GM21576 (cell line): Measurements from ENCODE around the gene CD44.

Experiments
- ATAC-seq: cut with Tn5 transposase; IDR thresholded peaks from one replicate; pipeline ENCODE4 v1.9.1; 2021; ENCODE audit warnings: mild to moderate bottlenecking, moderate library complexity; ENCODE audit not compliant: unreplicated experiment

Gene CD44

DNA sequence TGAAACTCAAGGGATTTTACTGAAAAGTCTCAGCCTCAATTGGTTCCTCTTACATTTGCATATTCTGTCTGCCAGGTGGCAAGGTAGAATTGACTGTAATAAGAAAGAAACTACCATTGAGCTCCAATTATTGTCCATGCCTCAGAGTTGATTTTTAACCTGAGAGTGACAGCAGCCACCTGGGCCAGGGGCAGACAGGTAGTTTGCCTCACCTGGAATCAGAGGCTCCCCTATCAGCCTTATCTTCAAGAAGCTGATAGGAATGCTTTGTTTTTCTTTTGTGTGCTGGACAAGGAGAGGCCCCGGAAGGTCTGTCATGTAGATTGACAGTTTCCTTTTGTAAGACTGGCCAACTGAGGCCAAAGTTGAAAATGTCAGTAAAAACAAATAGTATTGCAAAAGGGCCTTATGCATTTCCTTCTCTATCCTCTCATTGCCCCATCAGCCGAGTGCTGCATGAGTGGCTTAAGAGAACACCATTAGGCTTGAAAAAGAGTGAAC is 34.1 kb downstream of the CD44 start:
- peak; percentile 57 for ATAC-seq

DNA sequence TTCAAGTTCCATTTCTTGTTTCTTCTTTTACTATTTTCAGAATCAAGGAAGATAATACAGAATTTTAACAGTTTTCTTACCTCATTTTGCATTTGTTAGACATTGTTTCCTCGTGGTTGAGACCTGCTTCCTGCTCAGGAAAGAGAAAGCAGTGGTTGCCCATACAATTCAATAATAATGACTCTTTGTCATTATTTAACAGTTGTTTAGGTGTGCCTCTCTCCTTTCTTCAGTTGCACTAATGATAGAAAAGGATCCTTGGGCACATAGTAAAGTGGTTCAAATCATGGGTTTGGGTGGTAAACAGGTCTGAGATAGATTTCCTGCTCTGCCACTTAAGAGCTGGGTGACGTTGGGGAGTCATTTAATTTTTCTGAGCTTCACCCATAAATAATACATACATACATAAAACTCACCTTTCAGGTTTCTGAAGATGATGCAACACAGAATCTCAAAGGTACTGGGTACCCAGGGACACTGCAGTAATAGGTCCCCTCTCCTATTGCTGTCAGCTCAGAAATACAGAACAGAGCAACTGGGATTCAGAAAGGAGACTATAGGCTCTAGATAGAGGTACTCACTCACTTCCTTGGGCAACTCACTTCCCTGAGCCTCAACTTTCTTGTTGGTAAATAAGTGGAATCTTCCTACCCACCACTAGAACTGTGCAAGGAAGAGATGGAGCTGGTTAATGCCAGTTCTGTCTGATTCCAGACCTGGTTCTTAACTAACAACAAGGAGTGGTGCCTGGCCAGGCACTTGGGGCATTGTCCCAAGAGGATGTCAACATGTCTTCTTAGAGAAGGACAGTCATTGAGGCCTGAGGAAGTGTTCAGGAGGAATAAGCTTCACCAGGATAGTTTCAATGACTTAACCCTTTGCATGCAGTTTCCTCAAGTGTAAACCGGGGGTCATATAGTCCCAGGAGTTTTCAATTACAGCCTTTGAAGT is 34.9 kb downstream of the CD44 start:
- no peak for ATAC-seq

DNA sequence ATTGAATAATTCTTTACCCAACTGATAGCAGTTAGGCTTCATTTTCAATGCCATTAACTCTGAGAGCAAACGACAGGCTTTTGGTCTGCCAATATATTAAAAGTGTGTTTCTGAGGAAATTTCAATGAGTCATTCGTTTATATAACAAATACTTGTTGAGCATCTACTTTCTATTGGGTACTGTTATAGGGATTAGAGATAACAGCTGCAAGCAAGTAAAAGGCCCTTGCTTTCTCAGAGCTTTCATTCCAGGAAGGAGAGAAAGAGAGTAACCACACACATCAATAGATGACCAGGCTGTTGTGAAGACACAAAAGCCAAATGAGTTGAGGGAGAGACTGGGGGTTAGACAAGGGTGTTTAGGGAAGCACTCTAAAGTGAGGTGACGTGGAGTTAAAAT is 35.7 kb downstream of the CD44 start:
- no peak for ATAC-seq

DNA sequence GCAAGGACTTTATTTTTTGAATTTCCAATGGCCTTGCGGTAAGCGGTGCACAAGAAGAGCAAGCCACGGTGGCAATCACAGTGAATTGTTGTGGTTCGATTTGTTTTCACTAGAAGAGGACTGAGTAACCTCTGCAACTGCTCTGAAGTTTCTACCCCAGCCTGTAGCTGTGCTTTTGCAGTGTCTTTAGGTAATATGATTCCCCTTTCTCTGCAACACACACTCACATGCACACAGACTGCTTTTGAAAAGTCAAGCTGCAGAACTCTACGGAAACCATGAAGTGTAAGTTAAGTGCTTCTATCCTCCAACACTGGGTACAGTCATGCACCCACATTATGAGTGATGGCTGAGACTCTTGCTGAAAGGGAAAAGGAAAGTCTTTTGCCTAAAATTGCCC is 38.4 kb downstream of the CD44 start:
- no peak for ATAC-seq

DNA sequence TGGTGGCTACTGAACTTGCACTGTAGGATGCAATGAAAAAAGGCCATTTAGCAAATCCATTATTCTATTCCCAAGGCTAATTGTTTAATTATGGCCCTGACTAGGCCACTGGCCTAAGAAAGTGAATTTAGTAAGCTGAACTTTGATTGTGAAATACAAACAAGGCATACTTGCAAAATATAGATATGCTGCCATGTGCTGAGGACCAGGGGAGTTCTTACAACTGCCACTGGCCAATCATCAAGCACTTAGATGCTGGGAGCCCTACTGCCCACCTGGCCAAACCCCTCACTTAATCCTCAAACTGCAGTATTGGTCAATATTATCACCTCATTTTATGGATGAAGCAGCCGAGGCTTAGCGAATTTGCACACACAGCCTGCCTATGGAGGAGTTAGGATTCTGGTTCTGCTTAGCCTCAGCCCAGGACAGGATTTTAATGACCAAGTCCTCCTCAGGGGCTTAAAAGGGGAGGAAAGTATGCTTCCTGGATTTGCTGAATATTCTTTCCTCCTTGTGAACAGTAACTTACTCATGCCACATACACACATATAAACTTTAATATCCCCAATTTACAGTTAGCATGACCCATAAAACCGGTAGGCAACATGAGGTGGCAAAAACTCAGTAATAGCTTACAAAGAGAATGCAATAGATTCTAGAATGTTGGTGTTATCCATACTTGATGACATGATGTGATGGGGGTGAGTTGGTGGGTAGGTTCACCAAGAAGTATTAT is 39.3 kb downstream of the CD44 start:
- no peak for ATAC-seq

DNA sequence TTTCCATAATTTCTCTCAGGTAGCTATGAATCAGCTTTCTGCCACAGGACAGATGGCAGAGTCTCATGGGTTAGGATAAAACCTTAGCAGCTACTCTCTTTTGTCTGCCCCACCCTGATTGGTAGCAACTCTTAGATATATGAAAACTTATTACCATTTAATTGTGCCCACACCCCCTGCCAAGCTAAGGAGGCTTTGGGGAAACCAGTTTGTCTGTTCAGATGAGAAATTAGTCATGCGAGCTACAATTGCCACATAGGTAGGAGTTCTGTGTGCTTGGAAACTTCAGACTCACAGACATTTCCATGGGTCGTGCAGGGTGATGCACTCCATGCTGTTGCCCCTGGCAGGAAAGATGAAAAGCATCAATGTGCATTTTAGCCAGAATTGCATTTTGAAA is 39.9 kb downstream of the CD44 start:
- no peak for ATAC-seq

DNA sequence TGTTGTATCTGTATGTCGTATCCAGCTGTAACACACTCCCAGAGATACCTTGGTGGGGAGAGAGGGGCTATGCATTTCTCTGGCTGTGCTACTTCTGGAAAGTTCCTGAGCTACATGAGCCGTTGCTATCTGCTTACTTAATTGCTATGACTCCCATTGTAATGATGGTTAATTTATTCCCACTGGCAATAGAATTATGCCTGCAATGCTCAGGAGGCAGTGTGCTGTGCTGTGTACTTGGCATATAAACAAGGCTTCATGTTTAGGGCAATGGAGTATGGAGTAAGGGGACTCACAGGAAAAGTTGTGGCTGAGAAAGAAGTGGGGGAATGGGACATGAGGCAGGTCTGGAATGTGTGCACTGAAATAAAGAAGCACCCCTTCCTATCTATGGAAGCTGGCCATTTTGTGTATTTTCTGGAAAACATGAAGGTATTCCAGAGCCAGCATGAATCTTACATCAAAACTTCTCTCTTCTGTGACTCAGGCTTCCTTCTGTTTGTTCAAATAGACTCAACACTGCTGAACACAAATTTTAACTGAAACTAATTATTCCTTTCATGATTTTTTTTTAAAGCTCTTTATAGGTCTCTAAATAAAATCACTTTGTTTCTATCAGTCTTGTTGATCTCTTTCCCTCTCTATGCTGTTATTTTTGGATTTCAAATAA is 40.6 kb downstream of the CD44 start:
- ATAC-seq: no peak

DNA sequence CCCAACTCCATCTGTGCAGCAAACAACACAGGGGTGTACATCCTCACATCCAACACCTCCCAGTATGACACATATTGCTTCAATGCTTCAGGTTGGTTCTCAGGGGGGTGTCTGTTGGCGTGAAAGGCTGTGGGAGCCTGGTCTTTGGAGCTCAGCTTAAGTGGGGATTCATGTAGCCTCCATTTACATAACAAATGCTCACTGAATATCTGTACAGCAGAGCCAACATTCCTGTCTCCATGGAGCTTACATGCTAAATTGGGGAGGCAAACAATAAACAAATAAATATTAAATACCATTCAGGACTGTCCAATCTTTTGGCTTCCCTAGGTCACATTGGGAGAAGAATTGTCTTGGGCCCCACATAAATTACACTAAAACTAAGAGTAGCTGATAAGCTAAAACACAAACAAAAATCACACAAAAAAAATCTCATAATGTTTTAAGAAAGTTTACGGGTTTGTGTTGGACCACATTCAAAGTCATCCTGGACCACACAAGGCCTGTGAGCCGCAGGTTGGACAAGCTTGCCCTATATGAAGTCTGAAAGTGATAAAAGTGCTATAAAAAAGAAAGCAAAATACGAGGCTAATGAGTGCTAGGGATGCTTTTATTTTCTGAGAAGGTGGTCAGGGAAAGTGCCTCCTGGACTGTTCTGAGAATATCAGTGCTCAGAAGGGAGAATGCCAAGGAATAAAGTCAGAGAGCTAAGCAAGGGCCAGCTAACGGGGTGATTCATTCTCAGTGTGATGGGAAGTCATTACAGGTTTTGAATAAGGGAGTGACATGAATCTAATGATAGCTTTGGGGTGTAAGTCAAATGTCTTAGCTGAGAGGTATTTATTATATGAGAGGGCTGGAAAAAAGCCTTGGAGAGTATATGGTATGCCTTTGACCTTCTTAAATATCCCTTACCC is 41.6 kb downstream of the CD44 start:
- ATAC-seq: no peak

DNA sequence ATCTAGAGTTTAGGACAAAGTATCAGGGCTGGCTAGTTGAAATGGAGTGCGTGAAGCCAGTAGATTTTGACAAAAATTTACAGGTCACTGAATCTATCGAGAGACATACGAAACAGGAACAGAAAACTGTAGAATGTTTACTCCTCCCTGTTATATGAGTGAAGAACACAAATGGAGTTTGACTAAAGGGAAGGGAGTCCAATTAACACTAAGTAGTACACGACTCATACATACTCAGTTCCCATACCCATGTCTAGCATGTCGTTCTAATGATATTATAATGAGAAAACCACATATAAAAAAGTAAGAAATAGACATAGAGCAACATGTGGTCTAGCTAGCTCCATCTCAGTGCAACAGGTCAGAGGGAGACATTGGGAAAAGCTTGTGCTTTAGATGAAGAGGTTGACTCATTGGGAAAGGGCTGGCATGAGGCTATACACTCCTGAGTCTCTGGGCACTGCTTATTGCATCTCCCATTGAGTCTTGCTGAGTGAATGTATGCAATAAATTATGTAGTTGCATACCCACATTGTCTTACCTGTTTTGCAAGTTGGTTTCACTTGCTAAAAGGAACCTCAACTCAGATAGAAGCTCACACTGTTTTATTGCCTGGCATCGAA is 43.5 kb downstream of the CD44 start:
- peak; percentile 85 for ATAC-seq

DNA sequence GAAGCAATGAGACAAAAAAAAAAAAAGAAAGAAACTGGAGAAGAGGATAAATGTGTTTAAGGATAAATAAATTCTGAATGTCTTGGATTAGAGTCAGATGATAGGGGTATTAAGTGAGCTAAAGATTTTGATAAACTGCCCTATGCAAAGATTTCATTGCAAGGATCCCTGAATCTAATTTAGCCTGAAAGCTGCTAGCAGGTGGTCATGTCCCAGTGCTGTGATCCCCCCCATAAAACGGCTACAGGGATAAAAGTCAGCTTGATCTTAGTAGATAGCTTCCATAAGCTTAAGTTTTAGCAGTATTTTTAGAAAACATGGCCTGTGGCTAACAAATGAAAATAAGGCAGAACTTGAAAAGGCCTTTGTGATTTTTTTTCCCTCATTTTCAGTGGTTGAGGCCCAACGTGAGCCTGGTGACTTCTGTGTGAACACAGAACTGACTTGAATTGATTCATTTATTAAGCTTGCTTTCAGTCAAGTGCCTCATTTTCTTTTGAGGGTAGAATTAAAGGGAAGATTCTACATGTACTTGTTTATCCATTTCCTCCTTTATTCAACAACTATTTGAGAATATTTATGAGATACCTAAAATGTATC is 44.5 kb downstream of the CD44 start:
- ATAC-seq: no peak

DNA sequence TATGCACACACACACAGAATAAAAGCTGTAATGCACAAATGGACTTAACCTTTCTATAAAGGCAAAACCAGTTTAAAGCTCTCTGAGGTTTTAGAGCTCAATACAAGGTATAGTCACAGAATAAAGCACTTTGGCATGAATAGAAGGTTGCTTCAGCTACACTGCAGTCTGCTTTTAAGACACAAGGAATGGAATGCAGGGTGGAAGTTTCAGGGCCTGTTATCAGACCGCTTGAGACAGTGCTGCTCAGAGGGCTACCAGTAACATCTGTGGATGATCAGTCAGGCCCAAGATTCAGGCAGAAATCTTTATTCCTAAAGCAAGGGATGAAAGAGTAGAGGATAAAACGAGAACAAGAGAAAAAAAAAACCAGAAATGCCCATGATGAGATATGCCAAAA is 46.7 kb downstream of the CD44 start:
- ATAC-seq: no peak

DNA sequence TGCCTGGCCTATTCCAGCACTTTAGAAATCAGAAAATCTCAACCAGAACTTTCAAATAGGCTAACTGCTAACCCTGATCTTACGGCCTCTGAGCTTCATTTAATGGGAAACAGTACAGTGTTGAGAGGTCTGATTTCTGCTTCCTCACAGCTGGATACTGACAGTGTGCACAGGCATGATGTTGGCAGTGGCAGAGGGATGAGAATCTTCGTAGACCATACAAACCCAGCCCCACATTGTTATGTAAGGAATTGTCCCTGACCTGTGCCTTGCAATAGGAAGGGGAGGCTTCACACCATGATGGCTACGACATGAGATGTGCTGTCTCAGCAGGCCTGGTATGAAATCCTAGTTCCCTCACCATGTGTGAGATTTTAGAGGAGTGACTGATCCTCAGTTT is 49.0 kb downstream of the CD44 start:
- no peak for ATAC-seq

DNA sequence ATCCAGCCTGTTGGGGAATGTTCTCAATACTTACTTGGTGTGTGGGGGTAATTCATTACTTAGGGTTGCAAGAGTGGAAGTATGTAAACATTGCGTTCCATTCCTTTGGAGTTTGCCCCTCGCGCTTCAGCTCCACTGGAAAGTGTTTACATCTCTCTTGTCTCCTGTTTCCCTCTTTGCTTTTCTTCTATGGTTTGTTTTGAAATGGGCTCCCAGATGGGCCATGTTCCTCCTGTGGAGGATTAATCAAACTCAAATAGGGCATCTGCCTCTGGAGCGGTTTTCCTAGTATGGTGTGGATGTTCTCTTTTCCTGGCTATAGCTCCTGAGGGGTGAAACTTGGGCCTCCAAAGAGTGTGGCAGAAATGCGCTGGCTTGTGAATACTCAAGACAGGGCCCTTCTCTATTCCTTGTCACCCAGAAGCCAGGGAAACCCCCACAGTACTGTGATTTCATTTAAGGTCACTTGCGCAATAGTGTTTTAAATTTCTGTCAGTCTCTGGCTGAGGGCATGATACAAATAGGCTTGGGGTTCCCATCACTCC is 51.9 kb downstream of the CD44 start:
- no peak for ATAC-seq

DNA sequence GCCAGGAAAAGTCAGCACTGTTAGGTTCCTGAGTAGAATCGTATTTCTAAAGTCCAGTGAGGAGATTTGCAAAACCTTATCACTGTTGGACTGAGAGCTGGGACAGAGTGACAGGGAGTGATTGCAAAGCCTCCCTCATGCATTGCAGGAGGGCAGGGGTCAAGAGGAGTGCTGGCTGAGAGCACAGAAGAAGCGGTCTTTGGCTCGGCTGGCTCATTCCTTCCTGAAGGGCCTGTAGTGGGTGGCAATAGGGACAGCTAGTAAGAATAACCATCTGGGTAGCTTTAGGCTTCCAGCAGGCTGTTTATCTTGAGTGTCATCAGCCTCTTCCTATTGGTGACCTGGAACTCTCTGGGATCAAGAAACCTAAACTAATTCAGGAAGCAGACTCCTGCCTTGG is 53.4 kb downstream of the CD44 start:
- ATAC-seq: no peak

DNA sequence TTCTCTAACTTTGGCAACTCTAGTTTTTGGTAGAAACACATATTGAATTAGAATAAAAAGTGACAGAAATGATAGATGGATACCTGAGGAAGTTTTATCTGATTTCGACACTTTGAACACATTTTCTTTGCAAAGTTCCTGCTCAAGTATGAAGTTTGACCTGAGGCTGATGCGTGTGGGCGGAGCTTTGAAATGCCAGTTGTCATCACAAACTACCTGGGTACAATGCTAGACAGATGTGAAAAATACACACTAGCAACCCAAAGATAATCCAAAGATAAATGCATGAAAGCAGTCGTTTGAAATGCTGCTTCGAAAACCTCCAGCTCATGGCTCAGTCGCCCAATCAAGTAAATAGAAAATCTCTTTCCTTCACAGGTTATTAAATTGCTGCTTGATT is 54.8 kb downstream of the CD44 start:
- no peak for ATAC-seq

DNA sequence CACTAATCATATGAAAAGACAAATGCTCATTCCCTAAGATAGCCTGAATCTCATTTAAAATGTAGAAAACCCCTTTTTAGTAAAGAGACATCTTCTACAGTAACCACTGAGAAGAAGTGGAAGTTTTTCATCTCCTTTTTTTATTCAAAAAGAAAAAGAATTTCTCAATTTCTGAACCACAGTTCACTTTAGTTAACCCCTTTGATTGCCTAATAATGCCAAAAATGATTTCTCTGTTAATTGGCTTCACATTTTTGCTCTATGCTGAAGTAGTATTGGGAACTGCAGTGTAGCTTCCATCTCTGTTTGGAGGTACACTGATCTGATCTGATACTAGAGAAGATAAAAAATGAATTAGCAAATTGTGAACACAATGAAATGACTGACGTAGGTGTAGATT is 58.3 kb downstream of the CD44 start:
- no peak for ATAC-seq

DNA sequence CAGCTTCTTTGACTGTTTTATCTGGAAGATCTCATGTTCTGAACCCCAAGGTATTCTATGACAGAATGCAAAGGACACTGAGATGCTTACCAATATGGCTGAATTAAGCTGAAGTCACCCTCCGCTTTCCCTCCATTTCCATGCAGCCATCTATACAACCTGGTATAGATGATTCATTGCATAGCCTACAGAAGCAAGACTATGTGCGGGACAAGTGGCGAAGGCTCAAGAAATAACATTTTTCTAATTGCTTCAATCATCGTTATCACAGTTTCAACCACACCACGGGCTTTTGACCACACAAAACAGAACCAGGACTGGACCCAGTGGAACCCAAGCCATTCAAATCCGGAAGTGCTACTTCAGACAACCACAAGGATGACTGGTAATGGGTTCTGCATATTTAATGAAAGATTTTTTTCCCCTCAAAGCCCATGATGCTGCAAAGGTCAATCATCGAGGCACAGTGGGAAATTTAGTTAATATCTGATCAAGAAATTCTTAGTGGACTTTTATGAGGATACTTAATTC is 61.9 kb downstream of the CD44 start:
- no peak for ATAC-seq

DNA sequence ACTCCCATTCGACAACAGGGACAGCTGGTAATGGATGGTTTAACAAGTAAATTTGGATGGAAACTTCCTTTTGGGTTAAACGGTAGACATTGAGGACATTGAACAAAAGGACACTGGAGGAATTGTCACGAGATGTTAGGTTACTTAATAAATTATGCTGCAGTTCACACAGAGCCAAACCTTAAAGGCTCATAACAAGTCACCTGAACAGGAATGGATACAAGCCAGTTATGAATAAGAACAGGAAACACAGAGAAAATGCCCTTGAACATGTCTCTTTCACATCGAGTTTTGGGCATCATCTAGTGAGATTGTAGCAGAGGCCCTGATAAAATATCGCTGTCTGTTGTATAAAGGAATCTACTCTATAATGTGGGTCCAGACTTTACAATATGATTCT is 65.6 kb downstream of the CD44 start:
- no peak for ATAC-seq

DNA sequence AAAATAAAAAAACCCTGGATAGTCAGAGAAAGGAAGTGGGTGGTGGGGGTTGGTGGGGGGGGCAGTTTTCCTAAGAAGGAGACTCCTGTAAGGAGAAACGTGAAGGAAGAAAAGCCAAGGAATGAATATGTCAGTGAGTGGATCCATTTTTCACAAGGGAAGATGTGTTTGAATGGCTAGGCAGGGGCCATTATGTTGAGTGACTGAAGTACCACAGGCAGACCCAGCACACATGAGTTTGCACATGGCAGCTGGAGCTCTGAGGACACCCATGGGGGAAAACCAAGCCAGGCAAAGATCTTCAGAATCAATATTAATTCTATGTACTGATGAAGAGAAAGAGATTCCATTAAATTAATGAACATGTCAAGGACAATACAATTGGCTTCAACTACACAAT is 67.6 kb downstream of the CD44 start:
- ATAC-seq: no peak
